Measurements from ENCODE around the gene NHP2.

Gene NHP2

GRCh38 chr5:178112545-178112944 lies 41.1 kb downstream of the NHP2 start:
- Mint-ChIP-seq H3K27me3 (ENCODE audit: low read depth) (peaks cover 56% of the 10 kb centered on the region), H3K9me3 (no peaks in the 10 kb centered on the region), H3K4me1 (peaks cover 22% of the 10 kb centered on the region), H3K4me3 (peak overlapping the region; percentile 86 to 90 (median 89)), H3K36me3 (ENCODE audit: low read depth) (no peaks in the 10 kb centered on the region), H3K27ac (peak overlapping the region in 1 of 3 experiments; percentile 35)
- TF ChIP-seq CTCF (IDR thresholded peaks at IDR 0.05; ENCODE audit: unreplicated experiment in 3 of 3) = no peak

GRCh38 chr5:178111925-178112324 lies 41.8 kb downstream of the NHP2 start:
- Mint-ChIP-seq H3K27me3 (ENCODE audit: low read depth) (peaks cover 54% of the 10 kb centered on the region), H3K27ac (no peak overlapping the region), H3K4me3 (peak overlapping the region in 1 of 3 experiments; percentile 10), H3K4me1 (peaks cover 19% of the 10 kb centered on the region), H3K36me3 (ENCODE audit: low read depth) (no peaks in the 10 kb centered on the region), H3K9me3 (no peaks in the 10 kb centered on the region)
- TF ChIP-seq CTCF (IDR thresholded peaks at IDR 0.05; ENCODE audit: unreplicated experiment in 3 of 3) = no peak

- peaks cover 42% of the 10 kb centered on the region for H3K27me3 Mint-ChIP-seq (ENCODE audit: low read depth)
- TF ChIP-seq CTCF (IDR thresholded peaks at IDR 0.05; ENCODE audit: unreplicated experiment in 3 of 3) = no peak
- no peaks in the 10 kb centered on the region for H3K9me3 Mint-ChIP-seq
These were observed 43.2 kb downstream of the NHP2 start for GRCh38 chr5:178110511-178110910.

GRCh38 chr5:178108966-178109365 lies 44.7 kb downstream of the NHP2 start:
- no peak overlapping the region for H3K4me3 Mint-ChIP-seq
- no peak overlapping the region for H3K27ac Mint-ChIP-seq
- H3K4me1 Mint-ChIP-seq = no peaks in the 10 kb centered on the region
- peaks cover 27% of the 10 kb centered on the region for H3K27me3 Mint-ChIP-seq (ENCODE audit: low read depth)
- no peaks in the 10 kb centered on the region for H3K9me3 Mint-ChIP-seq
- H3K36me3 Mint-ChIP-seq (ENCODE audit: low read depth) = no peaks in the 10 kb centered on the region
- TF ChIP-seq CTCF (IDR thresholded peaks at IDR 0.05; ENCODE audit: unreplicated experiment in 3 of 3) = no peak

More at GRCh38 chr5:178110511-178110910, 43.2 kb downstream of the NHP2 start:
- Mint-ChIP-seq H3K27ac (no peak overlapping the region), H3K36me3 (ENCODE audit: low read depth) (no peaks in the 10 kb centered on the region), H3K4me3 (no peak overlapping the region), H3K4me1 (peaks cover 6% of the 10 kb centered on the region)

GRCh38 chr5:178108446-178108845 lies 45.2 kb downstream of the NHP2 start:
- Mint-ChIP-seq H3K4me1 (peaks cover 4% of the 10 kb centered on the region), H3K27ac (no peak overlapping the region), H3K27me3 (ENCODE audit: low read depth) (peaks cover 27% of the 10 kb centered on the region), H3K4me3 (no peak overlapping the region), H3K36me3 (ENCODE audit: low read depth) (no peaks in the 10 kb centered on the region), H3K9me3 (no peaks in the 10 kb centered on the region)
- TF ChIP-seq CTCF (IDR thresholded peaks at IDR 0.05; ENCODE audit: unreplicated experiment in 3 of 3) = no peak

GRCh38 chr5:178107756-178108310 lies 45.9 kb downstream of the NHP2 start:
- H3K27me3 Mint-ChIP-seq (ENCODE audit: low read depth) = peaks cover 25% of the 10 kb centered on the region
- no peak for TF ChIP-seq CTCF (IDR thresholded peaks at IDR 0.05; ENCODE audit: unreplicated experiment in 3 of 3)
- H3K36me3 Mint-ChIP-seq (ENCODE audit: low read depth) = no peaks in the 10 kb centered on the region
- H3K27ac Mint-ChIP-seq = no peak overlapping the region
- no peaks in the 10 kb centered on the region for H3K9me3 Mint-ChIP-seq
- H3K4me3 Mint-ChIP-seq = no peak overlapping the region
- peaks cover 4% of the 10 kb centered on the region for H3K4me1 Mint-ChIP-seq

All from nephron (organoid).